A549 (cell line): ENCODE measurements around the gene DISC1. TPM values are rescaled to one million over a fixed set of nuclear protein-coding genes. Genes with fewer than 3 reads are reported as not detected.

ENCODE experiments used
- ATAC-seq, 2 experiments: fragments of 200-7000 bp in 1 of 2; fragments of >200 bp in 1 of 2; cut with Nextera tagmentation in 1 of 2; cut with Tn5 transposase in 1 of 2; 3 replicates each; pipeline versions ENCODE4 v1.8.0 to v1.9.1; 2018 to 2020; ENCODE audit warnings: mild to moderate bottlenecking in 1 of 2, moderate library complexity in 1 of 2
- CTCF ChIA-PET: fragments of 300-600 bp; sonication (Branson Sonifier 250); formaldehyde crosslinking; extraction: SDS; loops from one replicate; lab custom pipeline; 2021; ENCODE audit warnings: antibody characterized with exemption, inconsistent platforms; lab: Yijun Ruan, JAX
- POLR2A ChIA-PET: fragments of 350-600 bp; formaldehyde crosslinking; extraction: SDS; loops from one replicate; lab custom pipeline; 2021; ENCODE audit warnings: antibody characterized with exemption, inconsistent platforms; lab: Yijun Ruan, JAX
- DNase-seq, 2 experiments: peaks; one replicate each; pipeline versions ENCODE4 v3.0.0 to v3.0.0-alpha.2; 2011 to 2016; ENCODE audit warnings: low read depth in 1 of 2, low spot score in 1 of 2
- FAIRE-seq: peaks from 2 replicates; lab custom pipeline; 2011; peaks lifted over from hg19 to GRCh38; lab: Jason Lieb, UNC
- H3K27ac ChIP-seq, 2 experiments: fragments of >200 bp; sonication (Bioruptor Twin); formaldehyde crosslinking; 3 replicates each; pipeline ENCODE4 v1.5.1; 2016 to 2017
- H3K4me1 ChIP-seq: fragments of >200 bp; sonication (Bioruptor Twin); formaldehyde crosslinking; 3 replicates; pipeline ENCODE4 v1.6.1; 2016
- H3K4me2 ChIP-seq: fragments of >200 bp; sonication (Bioruptor Twin); formaldehyde crosslinking; 3 replicates; pipeline ENCODE4 v1.6.1; 2016
- H3K4me3 ChIP-seq: fragments of >200 bp; sonication (Bioruptor Twin); formaldehyde crosslinking; 3 replicates; pipeline ENCODE4 v1.5.1; 2016
- H3K9me3 ChIP-seq: fragments of >200 bp; sonication (Bioruptor Twin); formaldehyde crosslinking; 3 replicates; pipeline ENCODE4 v1.6.1; 2016
- ATOH8 ChIP-seq: fragments of 250-450 bp; sonication (Bioruptor Pico); IDR thresholded peaks from 2 replicates; pipeline ENCODE4 v1.5.0; 2020; ENCODE audit warnings: low read depth, mild to moderate bottlenecking, moderate library complexity
- CEBPB ChIP-seq, 2 experiments: fragments of >200 bp in 1 of 2; sonication (Bioruptor Twin) in 1 of 2; formaldehyde crosslinking in 1 of 2; IDR thresholded peaks; 2 replicates each; pipeline ENCODE4 v1.6.1; 2012 to 2016
- CHD4 ChIP-seq: fragments of 200-600 bp; sonication (generic); IDR thresholded peaks from 2 replicates; pipeline ENCODE4 v1.6.1; 2016; ENCODE audit warnings: antibody characterized with exemption, mild to moderate bottlenecking, borderline replicate concordance
- CTCF ChIP-seq: fragments of >200 bp; sonication (Bioruptor Twin); formaldehyde crosslinking; IDR thresholded peaks from 3 replicates; pipeline ENCODE4 v1.5.1; 2016
- EHF ChIP-seq: fragments of 250-450 bp; sonication (Bioruptor Pico); IDR thresholded peaks from 2 replicates; pipeline ENCODE4 v1.5.0; 2020; ENCODE audit warnings: mild to moderate bottlenecking
- ESRRA ChIP-seq: fragments of 150-350 bp; IDR thresholded peaks from 2 replicates; pipeline ENCODE4 v1.6.1; 2014; ENCODE audit warnings: mild to moderate bottlenecking, low read length, borderline replicate concordance
- GATA3 ChIP-seq: IDR thresholded peaks from 2 replicates; pipeline ENCODE4 v1.6.1; 2012; ENCODE audit warnings: borderline replicate concordance
- HEYL ChIP-seq: fragments of 250-450 bp; sonication (Bioruptor Pico); IDR thresholded peaks from 2 replicates; pipeline ENCODE4 v1.8.0; 2021; ENCODE audit warnings: mild to moderate bottlenecking, moderate library complexity
- JUN ChIP-seq, 2 experiments: fragments of >200 bp; sonication (Bioruptor Twin); formaldehyde crosslinking; IDR thresholded peaks; 2 replicates in 1 of 2; 3 replicates in 1 of 2; pipeline ENCODE4 v1.6.1; 2016 to 2017
- JUNB ChIP-seq: fragments of >200 bp; sonication (Bioruptor Twin); formaldehyde crosslinking; IDR thresholded peaks from 2 replicates; pipeline ENCODE4 v1.6.1; 2016
- KDM1A ChIP-seq: fragments of 200-600 bp; sonication (generic); IDR thresholded peaks from 2 replicates; pipeline ENCODE4 v1.6.1; 2016; ENCODE audit warnings: low read depth, mild to moderate bottlenecking
- MAZ ChIP-seq: fragments of 150-350 bp; IDR thresholded peaks from 2 replicates; pipeline ENCODE4 v1.6.1; 2014; ENCODE audit warnings: antibody characterized with exemption, low read depth, low read length, borderline replicate concordance
- MYC ChIP-seq: IDR thresholded peaks from 2 replicates; pipeline ENCODE4 v1.6.1; 2012; ENCODE audit warnings: mild to moderate bottlenecking, inconsistent platforms, low read length, improper control_type of control experiment, borderline replicate concordance
- NR3C1 ChIP-seq: fragments of >200 bp; sonication (Bioruptor Twin); formaldehyde crosslinking; IDR thresholded peaks from 3 replicates; pipeline ENCODE4 v1.6.1; 2017
- PBX3 ChIP-seq: IDR thresholded peaks from 2 replicates; pipeline ENCODE4 v1.6.1; 2012
- POLR2AphosphoS2 ChIP-seq: conservative IDR thresholded peaks from 2 replicates; pipeline ENCODE4 v1.6.1; 2012; ENCODE audit warnings: low read length, improper control_type of control experiment, inconsistent platforms
- RAD21 ChIP-seq, 2 experiments: fragments of >200 bp in 1 of 2; sonication (Bioruptor Twin) in 1 of 2; formaldehyde crosslinking in 1 of 2; IDR thresholded peaks in 1 of 2; conservative IDR thresholded peaks in 1 of 2; 2 replicates in 1 of 2; 3 replicates in 1 of 2; pipeline ENCODE4 v1.6.1; 2012 to 2018; ENCODE audit warnings: inconsistent platforms in 1 of 2
- RFX5 ChIP-seq: fragments of 450-650 bp; IDR thresholded peaks from 2 replicates; pipeline ENCODE4 v1.7.1; 2014; ENCODE audit warnings: antibody characterized with exemption, mild to moderate bottlenecking, moderate library complexity
- TFCP2L1 ChIP-seq: fragments of 250-450 bp; sonication (Bioruptor Pico); IDR thresholded peaks from 2 replicates; pipeline ENCODE4 v1.5.0; 2021; ENCODE audit warnings: mild to moderate bottlenecking
- USF2 ChIP-seq: fragments of 450-650 bp; IDR thresholded peaks from 2 replicates; pipeline ENCODE4 v1.6.1; 2014; ENCODE audit warnings: antibody characterized with exemption
- WGBS: methylation state at CpG from one replicate; pipeline ENCODE4 v1.1.6; 2017; ENCODE audit errors: missing lambda C conversion rate; 5-methylcytosine and 5-hydroxymethylcytosine counted together
- polyA plus RNA-seq, 4 experiments: library from polyadenylated mRNA; depleted of rRNA in 3 of 4; stranded (reverse); fragments of >200 nt; fragmentation: RNase III in 1 of 4; extraction: RNeasy Plus Mini Kit Qiagen cat#74134 plus additional on column Dnase treatment in 1 of 4; gene quantifications; 2 replicates in 3 of 4; 3 replicates in 1 of 4; pipeline ENCODE4 v1.2.3, GENCODE V29; 2011 to 2017
- TF ChIP-seq, protein P1 (sequence below): IDR thresholded peaks from 2 replicates; pipeline ENCODE4 v1.6.1; 2012
- TF ChIP-seq, protein P2 (sequence below): fragments of >200 bp; sonication (Bioruptor Twin); formaldehyde crosslinking; IDR thresholded peaks from 3 replicates; pipeline ENCODE4 v1.6.1; 2016
- TF ChIP-seq, protein P3 (sequence below): fragments of 200-600 bp; sonication (generic); IDR thresholded peaks from 2 replicates; pipeline ENCODE4 v1.6.1; 2016; ENCODE audit warnings: antibody characterized with exemption, mild to moderate bottlenecking, moderate library complexity
- TF ChIP-seq, protein P4 (sequence below): fragments of 150-350 bp; IDR thresholded peaks from 2 replicates; pipeline ENCODE4 v1.6.1; 2014; ENCODE audit warnings: low read depth, mild to moderate bottlenecking, low read length
- TF ChIP-seq, protein P5 (sequence below): IDR thresholded peaks from 2 replicates; pipeline ENCODE4 v1.6.1; 2012; ENCODE audit warnings: low read depth, borderline replicate concordance

The DISC1 gene
- polyA plus RNA-seq, 2 of the 4 experiments (the other 2 are of a cell fraction): 0.39 to 0.74 TPM

DNA sequence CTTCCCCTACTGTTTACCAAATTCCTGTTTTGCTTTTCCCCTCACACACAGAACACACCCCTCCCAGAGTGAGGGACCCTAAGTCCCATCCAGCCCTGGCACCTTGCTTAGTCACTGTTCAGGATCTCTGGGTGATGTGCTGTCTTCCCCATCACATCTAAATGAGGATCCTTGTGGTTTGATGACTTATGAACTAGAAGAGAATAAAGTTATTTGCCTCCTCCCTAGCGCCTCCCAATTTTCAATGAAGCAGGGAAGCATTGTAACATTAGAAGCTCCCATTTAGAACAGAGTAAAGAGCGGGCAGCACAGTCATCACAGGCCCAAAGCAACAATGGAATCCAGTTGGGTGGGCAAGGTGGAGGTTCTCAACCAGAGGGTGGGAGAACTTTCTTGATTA is 27.0 kb downstream of the DISC1 start:
- H3K4me2 ChIP-seq: no peak overlapping the region
- no peak for ATAC-seq
- no peak overlapping the region for H3K27ac ChIP-seq
- CTCF ChIA-PET: interaction anchor here (0.9 to 2.6 kb wide), 4 partner anchors 11 to 103 kb away, joined by 3 to 11 read pairs (median 4); no protein-coding TSS in a partner anchor
- no peaks in the 10 kb centered on the region for H3K4me1 ChIP-seq
- 65% methylated on average over 2 of the region's 2 CpGs for WGBS
- POLR2A ChIA-PET: no interaction called here
- FAIRE-seq: no peak
- TF ChIP-seq JUN (IDR thresholded peaks at IDR 0.05) (no peak), POLR2AphosphoS2 (no peak), KDM1A (no peak), MYC (no peak), ATOH8 (CRISPR knock-in tag) (no peak), MAZ (no peak), TFCP2L1 (CRISPR knock-in tag) (no peak), PBX3 (no peak), CHD4 (no peak), EHF (CRISPR knock-in tag) (no peak), RFX5 (no peak), CEBPB (IDR thresholded peaks at IDR 0.05) (no peak), USF2 (no peak)
- TF ChIP-seq, protein P1, sequence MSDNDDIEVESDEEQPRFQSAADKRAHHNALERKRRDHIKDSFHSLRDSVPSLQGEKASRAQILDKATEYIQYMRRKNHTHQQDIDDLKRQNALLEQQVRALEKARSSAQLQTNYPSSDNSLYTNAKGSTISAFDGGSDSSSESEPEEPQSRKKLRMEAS: no peak
- TF ChIP-seq, protein P2, sequence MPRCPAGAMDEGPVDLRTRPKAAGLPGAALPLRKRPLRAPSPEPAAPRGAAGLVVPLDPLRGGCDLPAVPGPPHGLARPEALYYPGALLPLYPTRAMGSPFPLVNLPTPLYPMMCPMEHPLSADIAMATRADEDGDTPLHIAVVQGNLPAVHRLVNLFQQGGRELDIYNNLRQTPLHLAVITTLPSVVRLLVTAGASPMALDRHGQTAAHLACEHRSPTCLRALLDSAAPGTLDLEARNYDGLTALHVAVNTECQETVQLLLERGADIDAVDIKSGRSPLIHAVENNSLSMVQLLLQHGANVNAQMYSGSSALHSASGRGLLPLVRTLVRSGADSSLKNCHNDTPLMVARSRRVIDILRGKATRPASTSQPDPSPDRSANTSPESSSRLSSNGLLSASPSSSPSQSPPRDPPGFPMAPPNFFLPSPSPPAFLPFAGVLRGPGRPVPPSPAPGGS: no peak
- TF ChIP-seq, protein P3, sequence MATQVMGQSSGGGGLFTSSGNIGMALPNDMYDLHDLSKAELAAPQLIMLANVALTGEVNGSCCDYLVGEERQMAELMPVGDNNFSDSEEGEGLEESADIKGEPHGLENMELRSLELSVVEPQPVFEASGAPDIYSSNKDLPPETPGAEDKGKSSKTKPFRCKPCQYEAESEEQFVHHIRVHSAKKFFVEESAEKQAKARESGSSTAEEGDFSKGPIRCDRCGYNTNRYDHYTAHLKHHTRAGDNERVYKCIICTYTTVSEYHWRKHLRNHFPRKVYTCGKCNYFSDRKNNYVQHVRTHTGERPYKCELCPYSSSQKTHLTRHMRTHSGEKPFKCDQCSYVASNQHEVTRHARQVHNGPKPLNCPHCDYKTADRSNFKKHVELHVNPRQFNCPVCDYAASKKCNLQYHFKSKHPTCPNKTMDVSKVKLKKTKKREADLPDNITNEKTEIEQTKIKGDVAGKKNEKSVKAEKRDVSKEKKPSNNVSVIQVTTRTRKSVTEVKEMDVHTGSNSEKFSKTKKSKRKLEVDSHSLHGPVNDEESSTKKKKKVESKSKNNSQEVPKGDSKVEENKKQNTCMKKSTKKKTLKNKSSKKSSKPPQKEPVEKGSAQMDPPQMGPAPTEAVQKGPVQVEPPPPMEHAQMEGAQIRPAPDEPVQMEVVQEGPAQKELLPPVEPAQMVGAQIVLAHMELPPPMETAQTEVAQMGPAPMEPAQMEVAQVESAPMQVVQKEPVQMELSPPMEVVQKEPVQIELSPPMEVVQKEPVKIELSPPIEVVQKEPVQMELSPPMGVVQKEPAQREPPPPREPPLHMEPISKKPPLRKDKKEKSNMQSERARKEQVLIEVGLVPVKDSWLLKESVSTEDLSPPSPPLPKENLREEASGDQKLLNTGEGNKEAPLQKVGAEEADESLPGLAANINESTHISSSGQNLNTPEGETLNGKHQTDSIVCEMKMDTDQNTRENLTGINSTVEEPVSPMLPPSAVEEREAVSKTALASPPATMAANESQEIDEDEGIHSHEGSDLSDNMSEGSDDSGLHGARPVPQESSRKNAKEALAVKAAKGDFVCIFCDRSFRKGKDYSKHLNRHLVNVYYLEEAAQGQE: no peak
- TF ChIP-seq, protein P4, sequence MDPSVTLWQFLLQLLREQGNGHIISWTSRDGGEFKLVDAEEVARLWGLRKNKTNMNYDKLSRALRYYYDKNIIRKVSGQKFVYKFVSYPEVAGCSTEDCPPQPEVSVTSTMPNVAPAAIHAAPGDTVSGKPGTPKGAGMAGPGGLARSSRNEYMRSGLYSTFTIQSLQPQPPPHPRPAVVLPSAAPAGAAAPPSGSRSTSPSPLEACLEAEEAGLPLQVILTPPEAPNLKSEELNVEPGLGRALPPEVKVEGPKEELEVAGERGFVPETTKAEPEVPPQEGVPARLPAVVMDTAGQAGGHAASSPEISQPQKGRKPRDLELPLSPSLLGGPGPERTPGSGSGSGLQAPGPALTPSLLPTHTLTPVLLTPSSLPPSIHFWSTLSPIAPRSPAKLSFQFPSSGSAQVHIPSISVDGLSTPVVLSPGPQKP: no peak
- no peak overlapping the region for H3K4me3 ChIP-seq
- H3K9me3 ChIP-seq: peaks cover 9% of the 10 kb centered on the region; the same call in 1 of the 3 replicates
- DNase-seq: no peak

DNA sequence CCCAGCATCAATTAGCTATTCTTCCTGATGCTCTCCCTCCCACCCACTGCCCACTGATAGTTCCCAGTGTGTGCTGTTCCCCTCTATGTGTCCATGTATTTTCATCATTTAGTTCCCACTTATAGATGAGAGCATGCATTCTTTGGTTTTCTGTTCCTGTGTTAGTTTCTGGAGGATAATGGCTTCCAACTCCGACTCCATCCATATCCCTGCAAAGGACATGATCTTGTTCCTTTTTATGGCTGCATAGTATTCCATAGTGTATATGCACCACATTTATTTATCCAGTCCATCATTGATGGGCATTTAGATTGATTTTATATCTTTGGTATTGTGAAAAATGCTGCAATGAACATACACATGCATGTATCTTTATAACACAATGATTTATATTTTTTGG is 30.2 kb downstream of the DISC1 start:
- Histone ChIP-seq H3K4me2 (no peak overlapping the region), H3K4me1 (no peaks in the 10 kb centered on the region), H3K27ac (no peak overlapping the region), H3K9me3 (peaks cover 9% of the 10 kb centered on the region; the same call in 1 of the 3 replicates), H3K4me3 (no peak overlapping the region)
- TF ChIP-seq RAD21 (conservative IDR thresholded peaks at IDR 0.05 in 1 of 2, IDR thresholded peaks at IDR 0.05 in 1 of 2) (no peak), CTCF (no peak), GATA3 (no peak), JUNB (no peak), HEYL (CRISPR knock-in tag) (no peak), NR3C1 (no peak), MAZ (no peak), ESRRA (no peak)
- TF ChIP-seq, protein P5, sequence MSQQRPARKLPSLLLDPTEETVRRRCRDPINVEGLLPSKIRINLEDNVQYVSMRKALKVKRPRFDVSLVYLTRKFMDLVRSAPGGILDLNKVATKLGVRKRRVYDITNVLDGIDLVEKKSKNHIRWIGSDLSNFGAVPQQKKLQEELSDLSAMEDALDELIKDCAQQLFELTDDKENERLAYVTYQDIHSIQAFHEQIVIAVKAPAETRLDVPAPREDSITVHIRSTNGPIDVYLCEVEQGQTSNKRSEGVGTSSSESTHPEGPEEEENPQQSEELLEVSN: no peak
- ChIA-PET CTCF (no interaction called here), POLR2A (no interaction called here)
- ATAC-seq (no peak), DNase-seq (no peak), FAIRE-seq (no peak)
- WGBS: 0% methylated on average over 1 of the region's 1 CpG
